HT-29 (cell line): ENCODE results near the gene CHRDL2. TPM values are rescaled to one million over a fixed set of nuclear protein-coding genes. Genes with fewer than 3 reads are reported as not detected.
"Not testable (repeated sequence)": the region's sequence is repeated elsewhere in the genome, so short reads cannot be mapped to it uniquely, and the experiment has no call there.

ENCODE experiments used
- DNase-seq: peaks from one replicate; pipeline ENCODE4 v3.0.0-alpha.2; 2015; ENCODE audit warnings: low spot score
- small RNA-seq: library from RNA; depleted of rRNA; stranded (forward); fragments of <200 nt; gene quantifications from one replicate; pipeline ENCODE3, GENCODE V24; 2014
- total RNA-seq: library from RNA; depleted of rRNA; stranded (reverse); fragments of >200 nt; shearing (Covaris generic); gene quantifications from 2 replicates; pipeline ENCODE4 v1.2.3, GENCODE V29; 2014; rRNA removed

Gene CHRDL2
- total RNA-seq, 1 experiment from 2014 or later = not detected

DNA sequence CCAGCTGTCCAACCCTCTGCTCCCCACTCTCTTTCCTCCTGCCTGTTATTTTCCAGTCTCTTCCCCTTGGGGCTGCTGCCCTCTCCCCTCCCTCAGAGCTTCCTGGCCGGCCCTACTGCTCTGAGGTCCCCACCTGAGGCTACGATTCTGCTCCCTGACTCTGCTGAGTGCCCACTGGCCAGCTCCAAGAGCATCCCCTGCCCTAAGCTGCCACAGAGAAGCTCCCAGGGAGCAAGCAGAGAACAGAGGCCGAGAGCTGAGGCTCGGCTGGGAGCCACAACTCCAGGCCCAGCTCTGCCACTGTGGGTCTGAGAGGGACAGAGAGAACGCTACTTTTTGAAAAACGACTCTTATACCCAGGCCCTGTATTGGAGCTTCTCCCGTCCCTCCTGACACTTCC lies 61.1 kb downstream of the CHRDL2 start:
- no peak for DNase-seq

DNA sequence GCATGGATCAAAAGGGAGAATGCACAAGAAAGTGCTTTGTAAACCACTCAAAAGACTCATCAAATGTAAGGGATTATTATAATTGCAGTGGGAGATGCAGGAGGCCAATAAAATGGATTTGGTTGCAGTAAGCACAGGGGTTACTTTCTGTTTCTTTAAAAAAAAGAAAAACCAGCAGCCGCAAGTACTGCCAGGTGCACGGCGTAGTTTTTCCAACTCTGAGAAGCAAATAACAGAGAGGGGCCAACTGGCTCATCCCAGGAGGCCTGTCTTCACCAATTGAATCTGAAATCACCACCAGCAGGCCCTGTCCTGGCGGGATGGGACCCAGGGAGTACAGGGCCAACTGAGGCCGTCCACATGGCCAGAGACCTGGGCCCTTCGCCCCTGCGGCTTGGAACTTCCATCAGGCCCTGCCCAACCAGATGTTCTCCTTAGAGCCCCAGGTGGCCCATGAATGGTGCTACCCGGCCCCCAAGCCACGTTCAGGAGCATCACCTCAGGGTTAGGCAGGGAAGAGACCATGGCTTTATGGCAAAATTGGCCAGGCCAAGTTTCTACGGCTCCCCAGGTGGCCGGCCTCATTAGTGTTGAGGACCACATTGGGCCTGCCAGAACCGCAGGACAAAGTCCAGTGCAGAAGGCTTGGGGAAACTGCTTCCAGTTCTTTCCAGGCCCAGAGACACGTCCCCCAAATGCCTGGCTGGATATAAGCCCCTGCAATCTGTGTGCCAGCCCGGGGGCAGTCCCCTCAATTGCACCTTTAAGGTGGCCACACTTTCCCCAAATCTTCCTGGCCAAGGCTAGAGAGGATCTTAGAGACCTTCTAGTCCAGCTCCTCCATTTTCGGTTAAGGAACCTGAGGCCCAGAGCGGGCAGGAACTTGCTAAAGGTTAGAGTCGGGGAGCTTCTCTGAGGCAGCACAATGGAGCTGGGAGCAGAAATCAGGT lies 61.7 kb downstream of the CHRDL2 start:
- no peak for DNase-seq

DNA sequence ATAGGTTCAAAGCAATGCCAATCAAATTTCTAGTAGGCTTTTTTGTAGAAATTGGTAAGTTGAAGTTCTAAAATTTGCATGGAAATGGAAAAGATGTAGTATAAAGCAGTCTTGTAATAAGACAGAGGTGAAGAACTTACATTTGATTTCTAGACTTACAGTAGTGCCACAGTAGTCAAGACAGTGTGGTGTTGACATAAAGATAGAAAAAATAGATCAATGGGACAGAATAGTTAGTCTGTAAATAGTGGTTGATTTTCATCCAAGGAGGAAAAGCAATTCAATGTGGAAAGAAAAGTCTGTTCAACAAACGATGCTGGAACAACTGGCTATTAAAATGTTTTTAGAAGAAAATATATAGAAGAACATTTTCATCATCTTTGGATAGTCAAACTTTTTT lies 67.9 kb downstream of the CHRDL2 start:
- no peak for DNase-seq

DNA sequence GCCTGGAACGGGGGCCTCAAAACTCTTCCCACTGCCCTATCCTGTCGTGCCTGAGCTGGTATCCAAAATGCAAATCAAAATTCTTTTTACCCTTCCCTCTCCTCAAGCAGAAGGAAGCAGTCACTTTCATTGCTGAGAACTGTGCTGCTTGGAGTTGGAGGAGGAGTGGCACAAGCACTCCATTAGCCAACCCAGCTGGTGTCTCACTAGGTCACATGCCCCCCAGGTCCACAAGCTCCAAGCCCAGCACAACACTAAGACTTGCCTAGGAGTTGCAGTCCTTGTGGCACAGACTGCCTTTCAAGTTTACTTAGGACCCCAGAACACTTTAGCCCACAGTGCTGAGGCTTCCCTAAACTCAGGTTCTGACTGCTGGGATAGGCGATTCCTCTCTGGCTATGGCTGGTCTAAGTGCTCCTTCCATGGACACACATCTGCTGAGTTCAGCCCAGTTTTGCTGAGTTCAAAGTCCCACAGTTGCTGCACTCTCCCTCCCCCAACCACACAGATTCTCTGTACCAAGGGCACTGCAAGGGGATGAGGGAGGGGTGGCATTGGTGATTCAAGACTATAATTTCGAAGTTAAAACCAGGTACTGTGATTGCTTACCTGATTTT lies 68.6 kb downstream of the CHRDL2 start:
- no peak for DNase-seq

DNA sequence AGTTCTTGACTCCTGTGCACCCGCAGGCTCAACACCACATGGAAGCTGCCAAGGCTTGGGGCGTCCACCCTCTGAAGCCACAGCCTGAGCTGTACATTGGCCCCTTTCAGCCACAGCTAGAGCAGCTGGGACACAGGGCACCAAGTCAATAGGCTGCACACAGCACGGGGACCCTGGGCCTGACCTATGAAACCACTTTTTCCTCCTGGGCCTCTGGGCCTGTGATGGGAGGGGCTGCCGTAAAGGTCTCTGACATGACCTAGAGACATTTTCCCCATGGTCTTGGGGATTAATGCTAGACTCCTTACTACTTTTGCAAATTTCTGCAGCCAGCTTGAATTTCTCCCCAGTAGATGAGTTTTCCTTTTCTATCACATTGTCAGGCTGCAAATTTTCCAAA lies 72.1 kb downstream of the CHRDL2 start:
- not testable (repeated sequence) for DNase-seq

DNA sequence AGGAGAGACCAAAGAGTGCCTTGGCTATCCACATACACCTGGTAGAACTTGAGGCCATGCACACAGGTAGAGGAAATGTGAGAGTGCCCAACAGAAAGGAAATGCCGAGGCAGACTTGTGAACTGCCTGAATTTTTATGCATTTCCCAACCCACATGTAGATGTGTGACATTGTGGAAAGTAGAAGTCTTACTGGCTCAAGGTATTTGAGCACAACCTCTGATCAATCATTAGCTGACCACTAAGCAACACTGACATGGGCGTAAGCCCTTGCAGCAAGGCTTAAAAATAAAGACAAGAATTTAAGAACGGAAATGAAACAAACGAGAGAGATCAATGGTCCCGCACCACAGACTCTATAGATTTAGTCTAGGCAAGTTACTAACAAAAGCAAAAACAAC lies 76.2 kb downstream of the CHRDL2 start:
- no peak for DNase-seq

DNA sequence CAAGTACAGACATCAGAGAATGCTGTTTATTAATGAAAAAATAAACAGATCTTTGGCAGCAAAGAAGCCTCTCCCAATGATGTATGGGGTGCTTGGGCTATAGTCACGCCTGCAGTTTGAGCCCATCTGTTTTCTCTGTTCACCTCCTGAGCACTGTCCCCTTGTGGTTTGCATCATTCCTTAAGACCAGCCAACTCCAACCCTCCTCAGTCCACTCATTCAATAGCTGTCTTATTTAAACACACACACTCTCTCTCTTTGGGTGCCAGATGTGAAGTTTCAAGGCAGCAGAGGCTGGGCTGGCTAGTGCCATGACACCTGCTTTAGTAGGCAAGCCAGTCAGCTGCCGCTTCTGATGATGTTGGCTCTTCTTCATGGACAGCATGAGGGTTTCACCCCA lies 80.7 kb downstream of the CHRDL2 start:
- no peak for DNase-seq

DNA sequence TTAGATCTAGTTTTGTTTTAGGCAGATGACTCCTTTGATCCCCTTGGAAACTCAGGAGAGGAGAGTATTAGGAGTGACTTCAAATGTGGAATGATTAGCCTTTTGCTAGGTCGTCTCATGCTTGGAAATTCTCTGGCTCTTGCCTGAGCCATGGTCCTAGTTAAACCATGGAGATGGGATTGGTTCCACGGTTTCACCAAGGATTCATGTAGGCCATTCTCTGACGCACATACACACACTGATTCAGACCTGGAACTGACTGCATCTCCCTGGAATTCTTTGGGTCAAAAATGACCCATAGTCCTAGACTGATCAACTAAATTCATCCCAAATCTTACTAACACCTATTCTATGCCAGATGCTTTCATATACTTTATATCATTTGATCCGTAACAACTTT lies 82.3 kb downstream of the CHRDL2 start:
- no peak for DNase-seq

DNA sequence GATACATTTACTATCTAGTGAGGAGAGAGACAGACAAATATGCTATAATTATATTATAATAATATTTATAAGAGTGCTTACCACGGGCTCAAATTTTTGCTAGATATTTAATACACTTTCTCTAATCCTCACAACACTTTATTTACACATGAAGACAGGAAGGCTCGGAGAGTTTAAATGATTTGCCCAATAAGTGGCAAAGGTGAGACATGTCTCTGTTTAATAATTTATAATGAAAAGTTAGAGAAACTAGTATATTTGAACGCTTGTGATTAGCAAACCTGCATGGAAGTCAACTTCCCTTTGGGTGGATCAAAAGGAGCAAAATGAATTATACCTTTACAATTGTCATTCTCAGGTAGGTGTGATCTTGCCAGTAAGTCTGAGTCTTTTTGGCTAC lies 83.4 kb downstream of the CHRDL2 start:
- DNase-seq = no peak

DNA sequence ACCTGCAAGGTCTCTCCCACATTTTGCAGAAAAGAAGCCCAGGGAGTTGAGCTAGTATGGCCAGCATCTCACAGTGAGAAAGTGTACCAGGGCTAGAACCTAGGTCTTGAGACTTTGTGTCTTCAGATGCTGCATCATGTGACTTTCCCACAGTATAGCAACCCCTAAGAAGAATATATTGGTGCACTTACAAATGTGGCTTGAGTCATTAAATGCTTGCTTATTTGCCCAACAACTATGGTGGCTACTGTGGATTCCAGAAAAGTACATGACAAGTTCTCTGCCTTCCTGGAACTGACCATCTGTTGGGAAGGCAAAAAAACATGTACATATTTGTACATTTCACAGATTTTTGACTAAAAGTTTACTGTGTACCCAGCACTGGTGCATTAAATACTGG lies 83.8 kb downstream of the CHRDL2 start:
- DNase-seq = no peak

DNA sequence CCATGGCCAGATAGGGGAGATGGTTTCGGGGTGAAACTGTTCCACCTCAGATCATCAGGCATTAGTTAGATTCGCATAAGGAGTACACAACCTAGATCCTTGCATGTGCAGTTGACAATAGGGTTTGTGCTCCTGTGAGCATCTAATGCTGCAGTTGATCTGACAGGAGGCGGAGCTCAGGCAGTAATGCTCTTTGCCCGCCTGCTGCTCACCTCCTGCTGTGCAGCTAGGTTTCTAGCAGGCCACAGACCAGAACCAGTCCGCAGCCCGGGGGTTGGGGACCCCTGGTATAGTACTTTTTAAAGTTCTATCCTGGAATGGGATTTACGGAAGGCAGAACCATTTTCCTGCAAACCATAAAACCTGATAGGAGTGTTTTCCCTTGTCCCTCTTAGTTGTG lies 84.3 kb downstream of the CHRDL2 start:
- no peak for DNase-seq

Small RNA genes within 50 kb of the gene (small RNA-seq; reads per million reads assigned to genes)
- gene MIR4696 = not detected
- gene RANP3 = not detected
- not detected for gene RN7SKP297

Other genes with a start within 250 kb of the CHRDL2 start
- 27.2 and 29.1 TPM in 2 replicates for gene LIPT2, start 237.7 kb downstream of the CHRDL2 start, total RNA-seq
- 17.8 and 18.4 TPM in 2 replicates for gene POLD3, start 138.8 kb downstream of the CHRDL2 start, total RNA-seq
- 8.1 and 8.2 TPM in 2 replicates for gene RNF169, start 17.4 kb upstream of the CHRDL2 start, total RNA-seq
- gene XRRA1, start 217.7 kb upstream of the CHRDL2 start, total RNA-seq = 3.8 and 8.9 TPM in 2 replicates
- 41.3 and 57.1 TPM in 2 replicates for gene SPCS2, start 217.8 kb upstream of the CHRDL2 start, total RNA-seq